ENCODE measurements around the gene C11orf24. TPM values are rescaled to one million over a fixed set of nuclear protein-coding genes. Genes with fewer than 3 reads are reported as not detected.

Gene C11orf24
- total and polyA plus RNA-seq, 10 of the 15 experiments (the other 5 are each of a cell fraction or from before 2014, with no cell fraction given): 4.3 to 104 (median 41.4) TPM

GRCh38 chr11:68282141-68282860, 10.5 kb upstream of the C11orf24 start (continued):
- TF ChIP-seq ZBTB40 (IDR thresholded peaks at IDR 0.05; ENCODE audit: borderline replicate concordance): no peak
- TF ChIP-seq RAD21 (IDR thresholded peaks at IDR 0.05; ENCODE audit: insufficient read depth, low read depth, low read length): no peak
- peak; percentile 85 for TF ChIP-seq TCF7 (IDR thresholded peaks at IDR 0.05; ENCODE audit: borderline replicate concordance)
- TF ChIP-seq YY1 (IDR thresholded peaks at IDR 0.05; ENCODE audit: low read depth, low read length): no peak
- no peak for TF ChIP-seq BCLAF1 (IDR thresholded peaks at IDR 0.05)
- TF ChIP-seq, protein P1, sequence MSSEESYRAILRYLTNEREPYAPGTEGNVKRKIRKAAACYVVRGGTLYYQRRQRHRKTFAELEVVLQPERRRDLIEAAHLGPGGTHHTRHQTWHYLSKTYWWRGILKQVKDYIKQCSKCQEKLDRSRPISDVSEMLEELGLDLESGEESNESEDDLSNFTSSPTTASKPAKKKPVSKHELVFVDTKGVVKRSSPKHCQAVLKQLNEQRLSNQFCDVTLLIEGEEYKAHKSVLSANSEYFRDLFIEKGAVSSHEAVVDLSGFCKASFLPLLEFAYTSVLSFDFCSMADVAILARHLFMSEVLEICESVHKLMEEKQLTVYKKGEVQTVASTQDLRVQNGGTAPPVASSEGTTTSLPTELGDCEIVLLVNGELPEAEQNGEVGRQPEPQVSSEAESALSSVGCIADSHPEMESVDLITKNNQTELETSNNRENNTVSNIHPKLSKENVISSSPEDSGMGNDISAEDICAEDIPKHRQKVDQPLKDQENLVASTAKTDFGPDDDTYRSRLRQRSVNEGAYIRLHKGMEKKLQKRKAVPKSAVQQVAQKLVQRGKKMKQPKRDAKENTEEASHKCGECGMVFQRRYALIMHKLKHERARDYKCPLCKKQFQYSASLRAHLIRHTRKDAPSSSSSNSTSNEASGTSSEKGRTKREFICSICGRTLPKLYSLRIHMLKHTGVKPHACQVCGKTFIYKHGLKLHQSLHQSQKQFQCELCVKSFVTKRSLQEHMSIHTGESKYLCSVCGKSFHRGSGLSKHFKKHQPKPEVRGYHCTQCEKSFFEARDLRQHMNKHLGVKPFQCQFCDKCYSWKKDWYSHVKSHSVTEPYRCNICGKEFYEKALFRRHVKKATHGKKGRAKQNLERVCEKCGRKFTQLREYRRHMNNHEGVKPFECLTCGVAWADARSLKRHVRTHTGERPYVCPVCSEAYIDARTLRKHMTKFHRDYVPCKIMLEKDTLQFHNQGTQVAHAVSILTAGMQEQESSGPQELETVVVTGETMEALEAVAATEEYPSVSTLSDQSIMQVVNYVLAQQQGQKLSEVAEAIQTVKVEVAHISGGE (CRISPR knock-in tag; IDR thresholded peaks at IDR 0.05): no peak
- TF ChIP-seq NRF1 (conservative IDR thresholded peaks at IDR 0.05; ENCODE audit: low read depth, low read length): no peak
- TF ChIP-seq SREBF1 (IDR thresholded peaks at IDR 0.05; ENCODE audit: low read length): no peak
- TF ChIP-seq ZBTB4 (CRISPR knock-in tag; IDR thresholded peaks at IDR 0.05): no peak
- no peak for TF ChIP-seq ZNF217 (IDR thresholded peaks at IDR 0.05)
- no peak for TF ChIP-seq PML (IDR thresholded peaks at IDR 0.05; ENCODE audit: low read length)
- no peak for TF ChIP-seq ZNF274 (IDR thresholded peaks at IDR 0.05; ENCODE audit: insufficient read depth, insufficient read length)
- TF ChIP-seq HSF1 (IDR thresholded peaks at IDR 0.05; ENCODE audit: low read depth, low read length): no peak
